NCI-H446 treated with DMSO at 0.1 percent for 48 hours (cell line): ENCODE results near the gene MRNIP.
"Not testable (repeated sequence)": the region's sequence is repeated elsewhere in the genome, so short reads cannot be mapped to it uniquely, and the experiment has no call there.

Experiments used
- DNase-seq: peaks from one replicate; lab custom pipeline; 2025; lab: John Stamatoyannopoulos, UW

Gene MRNIP

DNA sequence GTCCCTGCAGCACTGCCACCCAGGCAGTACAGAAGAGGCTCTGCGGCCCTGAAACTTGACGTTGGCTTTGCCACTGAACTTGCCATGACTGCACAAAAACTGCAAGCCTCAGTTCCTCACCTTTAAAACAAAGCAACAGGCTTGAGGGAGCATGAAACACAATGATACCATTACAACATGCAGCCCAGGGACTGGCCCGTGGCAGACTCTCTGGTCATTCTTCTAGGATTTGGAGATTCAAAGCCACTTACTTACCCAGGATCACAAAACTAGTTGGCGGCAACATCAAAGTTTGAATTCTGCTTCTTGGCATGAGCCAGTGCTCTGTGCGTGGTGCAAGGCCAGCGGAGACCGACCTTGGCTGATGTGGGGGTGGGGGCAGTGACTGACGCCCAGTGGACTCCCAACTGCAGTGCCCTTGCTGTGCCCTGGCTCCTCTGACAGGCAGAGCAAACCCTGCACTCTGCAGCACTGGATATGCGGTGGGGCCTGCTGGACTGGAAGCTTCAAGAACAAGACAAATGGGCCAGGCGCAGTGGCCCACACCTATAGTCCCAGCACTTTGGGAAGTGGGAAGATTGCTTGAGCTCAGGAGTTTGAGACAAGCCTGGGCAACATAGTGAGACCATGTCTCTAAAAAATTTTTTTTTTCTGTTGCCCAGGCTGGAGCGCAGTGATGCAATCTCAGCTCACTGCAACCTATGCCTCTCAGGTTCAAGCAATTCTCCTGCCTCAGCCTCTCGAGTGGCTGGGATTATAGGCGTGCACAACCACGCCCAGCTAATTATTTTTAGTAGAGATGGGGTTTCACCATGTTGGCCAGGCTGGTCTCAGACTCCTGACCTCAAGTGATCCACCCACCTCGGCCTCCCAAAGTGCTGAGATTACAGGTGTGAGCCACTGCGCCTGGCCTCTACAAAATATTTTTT, 19.0 kb downstream of the MRNIP start:
- no peak for DNase-seq

DNA sequence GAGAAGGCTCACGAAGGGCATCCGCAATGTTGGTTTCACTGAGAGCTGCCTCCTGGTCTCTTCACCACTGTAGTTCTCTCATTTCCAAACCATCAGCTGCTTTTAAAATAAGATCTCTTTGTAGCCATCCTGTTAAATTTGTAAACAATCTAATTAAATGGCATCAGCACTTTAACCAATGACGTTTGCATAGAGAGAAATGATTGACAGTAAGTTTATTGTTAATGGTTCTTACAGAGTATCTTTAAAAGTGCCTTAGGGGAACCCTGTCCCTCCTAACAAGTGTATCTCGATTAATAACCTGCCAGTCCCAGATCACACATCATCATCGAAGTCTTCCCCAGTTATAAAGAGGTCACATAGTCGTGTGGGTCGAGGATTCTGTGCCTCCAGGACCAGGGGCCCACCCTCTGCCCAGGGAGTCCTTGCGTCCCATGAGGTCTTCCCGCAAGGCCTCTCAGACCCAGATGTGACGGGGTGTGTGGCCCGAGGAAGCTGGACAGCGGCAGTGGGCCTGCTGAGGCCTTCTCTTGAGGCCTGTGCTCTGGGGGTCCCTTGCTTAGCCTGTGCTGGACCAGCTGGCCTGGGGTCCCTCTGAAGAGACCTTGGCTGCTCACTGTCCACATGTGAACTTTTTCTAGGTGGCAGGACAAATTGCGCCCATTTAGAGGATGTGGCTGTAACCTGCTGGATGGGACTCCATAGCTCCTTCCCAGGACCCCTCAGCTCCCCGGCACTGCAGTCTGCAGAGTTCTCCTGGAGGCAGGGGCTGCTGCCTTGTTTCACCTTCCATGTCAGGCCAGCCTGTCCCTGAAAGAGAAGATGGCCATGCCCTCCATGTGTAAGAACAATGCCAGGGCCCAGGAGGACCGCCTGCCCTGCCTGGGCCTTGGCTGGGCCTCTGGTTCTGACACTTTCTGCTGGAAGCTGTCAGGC, 21.3 kb downstream of the MRNIP start:
- DNase-seq = no peak

DNA sequence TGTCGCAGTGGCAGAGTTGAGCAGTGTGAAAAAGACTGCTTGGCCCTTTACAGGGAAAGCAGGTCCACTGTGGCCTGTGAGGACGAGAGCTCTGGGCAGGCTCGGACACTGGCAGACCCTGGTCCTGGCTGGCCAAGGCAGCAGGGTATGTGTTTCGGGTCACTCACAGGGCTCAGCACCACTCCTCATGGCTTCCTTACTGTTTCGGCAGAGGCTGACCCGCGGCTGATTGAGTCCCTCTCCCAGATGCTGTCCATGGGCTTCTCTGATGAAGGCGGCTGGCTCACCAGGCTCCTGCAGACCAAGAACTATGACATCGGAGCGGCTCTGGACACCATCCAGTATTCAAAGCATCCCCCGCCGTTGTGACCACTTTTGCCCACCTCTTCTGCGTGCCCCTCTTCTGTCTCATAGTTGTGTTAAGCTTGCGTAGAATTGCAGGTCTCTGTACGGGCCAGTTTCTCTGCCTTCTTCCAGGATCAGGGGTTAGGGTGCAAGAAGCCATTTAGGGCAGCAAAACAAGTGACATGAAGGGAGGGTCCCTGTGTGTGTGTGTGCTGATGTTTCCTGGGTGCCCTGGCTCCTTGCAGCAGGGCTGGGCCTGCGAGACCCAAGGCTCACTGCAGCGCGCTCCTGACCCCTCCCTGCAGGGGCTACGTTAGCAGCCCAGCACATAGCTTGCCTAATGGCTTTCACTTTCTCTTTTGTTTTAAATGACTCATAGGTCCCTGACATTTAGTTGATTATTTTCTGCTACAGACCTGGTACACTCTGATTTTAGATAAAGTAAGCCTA, 22.2 kb downstream of the MRNIP start:
- no peak for DNase-seq

DNA sequence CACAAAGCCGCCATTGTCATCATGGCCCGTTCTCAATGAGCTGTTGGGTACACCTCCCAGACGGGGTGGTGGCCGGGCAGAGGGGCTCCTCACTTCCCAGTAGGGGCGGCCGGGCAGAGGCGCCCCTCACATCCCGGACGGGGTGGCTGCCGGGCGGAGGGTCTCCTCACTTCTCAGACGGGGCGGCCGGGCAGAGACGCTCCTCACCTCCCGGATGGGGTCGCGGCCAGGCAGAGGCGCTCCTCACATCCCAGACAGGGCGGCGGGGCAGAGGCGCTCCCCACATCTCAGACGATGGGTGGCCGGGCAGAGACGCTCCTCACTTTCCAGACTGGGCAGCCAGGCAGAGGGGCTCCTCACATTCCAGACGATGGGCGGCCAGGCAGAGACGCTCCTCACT, 23.7 kb downstream of the MRNIP start:
- not testable (repeated sequence) for DNase-seq

DNA sequence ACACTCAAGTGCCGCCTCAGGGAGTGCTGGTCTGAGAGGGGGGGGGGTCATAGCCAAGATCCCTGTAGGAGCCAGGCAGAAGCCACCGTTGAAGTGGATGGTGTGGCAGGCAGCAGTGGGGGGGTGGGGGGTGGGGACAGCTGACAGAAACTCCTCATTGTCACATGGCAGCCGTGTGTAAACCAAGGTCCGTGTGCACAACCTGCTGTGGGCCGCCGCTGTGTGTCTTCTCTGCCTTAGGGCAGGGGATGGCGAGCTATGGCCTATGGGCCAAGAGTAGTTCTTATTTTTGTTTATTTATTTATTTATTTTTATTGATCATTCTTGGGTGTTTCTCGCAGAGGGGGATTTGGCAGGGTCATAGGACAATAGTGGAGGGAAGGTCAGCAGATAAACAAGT, 24.5 kb downstream of the MRNIP start:
- no peak for DNase-seq

DNA sequence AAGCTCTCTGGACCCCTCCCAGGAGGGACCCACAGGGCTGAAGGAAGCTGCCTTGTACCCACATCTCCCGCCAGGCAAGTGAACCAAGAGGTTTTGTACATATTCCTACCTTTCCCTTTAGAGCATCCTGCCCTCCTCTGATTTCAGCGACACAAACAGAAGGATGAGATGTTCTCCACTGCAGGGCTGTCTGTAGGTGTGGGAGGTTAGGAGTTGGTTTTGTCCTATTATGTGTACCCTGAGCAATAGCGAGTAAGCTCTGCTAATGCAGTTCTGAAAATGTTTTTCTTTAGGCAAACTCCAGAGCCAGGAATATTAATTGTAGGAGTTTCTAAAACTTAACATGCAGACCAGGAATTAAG, 24.9 kb downstream of the MRNIP start:
- DNase-seq = no peak

DNA sequence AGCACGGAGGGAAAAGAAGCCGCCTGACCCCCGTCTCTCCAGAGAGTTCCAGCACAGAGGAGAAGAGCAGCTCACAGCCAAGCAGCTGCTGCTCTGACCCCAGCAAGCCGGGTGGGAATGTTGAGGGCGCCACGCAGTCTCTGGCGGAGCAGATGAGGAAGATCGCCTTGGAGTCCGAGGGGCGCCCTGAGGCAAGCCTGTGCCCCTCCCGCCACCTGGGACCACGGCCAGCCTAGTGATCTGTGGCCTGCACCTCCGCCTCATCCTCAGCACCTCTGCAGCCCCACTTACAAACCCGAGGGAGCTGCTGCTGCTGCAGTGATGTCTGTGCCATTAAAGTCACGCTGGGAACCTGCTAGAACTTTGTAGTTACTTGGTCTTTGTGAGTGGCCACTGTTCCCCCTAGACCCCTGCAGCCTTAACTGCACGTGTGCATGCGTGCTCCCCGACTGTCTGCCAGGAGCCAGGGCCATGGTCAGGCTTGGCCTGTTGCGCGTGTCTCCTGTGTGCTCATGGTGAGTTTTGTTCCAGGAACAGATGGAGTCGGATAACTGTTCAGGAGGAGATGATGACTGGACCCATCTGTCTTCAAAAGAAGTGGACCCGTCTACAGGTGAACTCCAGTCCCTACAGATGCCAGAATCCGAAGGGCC, 25.4 kb downstream of the MRNIP start:
- DNase-seq = no peak

DNA sequence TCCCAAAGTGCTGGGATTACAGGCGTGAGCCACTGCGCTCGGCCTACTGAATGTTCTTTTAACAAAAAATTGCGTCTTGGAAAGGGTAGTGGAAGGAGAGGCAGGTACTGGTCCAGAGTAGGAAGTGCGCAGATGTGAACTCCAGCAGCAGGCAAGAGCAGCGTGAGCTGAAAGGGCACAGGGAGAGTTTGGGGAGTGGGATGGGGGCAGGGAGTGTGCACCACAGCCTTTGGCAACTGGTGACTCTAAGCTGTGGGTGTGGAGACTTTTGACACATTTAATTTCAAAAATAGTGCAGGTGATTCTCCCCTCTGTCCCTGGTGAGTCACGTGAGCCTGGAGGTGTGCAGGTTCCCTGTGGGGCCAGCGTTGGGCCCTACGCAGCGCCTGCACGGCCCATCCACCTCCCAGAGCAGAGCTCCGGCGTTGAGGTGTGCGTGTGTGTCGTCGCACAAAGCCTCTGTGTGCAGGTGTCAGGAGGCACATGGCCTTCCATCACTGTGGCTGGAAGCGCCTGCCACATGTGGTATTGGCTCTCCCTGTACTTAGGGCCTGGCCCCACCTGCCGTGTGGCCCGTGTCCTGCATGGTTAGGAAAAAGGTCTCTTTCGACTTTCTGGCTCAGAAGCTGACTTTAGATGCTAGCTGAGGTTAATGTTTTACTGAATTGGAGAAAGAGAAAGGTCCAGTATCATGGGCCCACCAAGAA, 26.4 kb downstream of the MRNIP start:
- DNase-seq = no peak

DNA sequence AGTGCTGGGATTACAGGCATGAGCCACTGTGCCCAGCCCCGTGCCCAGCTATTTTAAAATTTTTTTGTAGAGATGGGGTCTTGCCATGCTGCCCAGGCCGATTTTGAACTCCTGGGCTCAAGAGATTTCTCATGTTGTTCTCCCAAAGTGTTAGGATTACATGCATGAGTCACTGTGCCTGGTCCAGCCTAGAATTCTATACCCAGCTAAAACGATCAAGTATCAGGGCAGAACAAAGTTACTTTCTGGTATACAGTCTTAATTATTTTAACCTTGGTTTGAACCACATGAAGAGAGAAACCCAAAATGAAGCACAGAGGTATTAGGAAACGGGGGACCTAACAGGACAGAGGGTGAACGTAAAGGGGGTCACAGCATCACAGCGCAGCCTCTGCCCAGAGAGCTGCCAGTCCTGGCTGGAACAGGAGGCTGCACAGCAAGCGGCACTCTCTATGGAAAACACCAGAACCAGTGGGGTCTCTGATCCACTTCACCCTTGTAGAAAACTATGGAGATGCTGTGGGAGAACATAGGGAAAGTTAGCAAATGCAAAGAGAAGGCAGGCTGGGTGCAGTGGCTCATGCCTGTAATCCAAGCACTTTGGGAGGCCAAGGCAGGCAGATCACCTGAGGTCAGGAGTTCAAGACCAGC, 27.7 kb downstream of the MRNIP start:
- DNase-seq = no peak

DNA sequence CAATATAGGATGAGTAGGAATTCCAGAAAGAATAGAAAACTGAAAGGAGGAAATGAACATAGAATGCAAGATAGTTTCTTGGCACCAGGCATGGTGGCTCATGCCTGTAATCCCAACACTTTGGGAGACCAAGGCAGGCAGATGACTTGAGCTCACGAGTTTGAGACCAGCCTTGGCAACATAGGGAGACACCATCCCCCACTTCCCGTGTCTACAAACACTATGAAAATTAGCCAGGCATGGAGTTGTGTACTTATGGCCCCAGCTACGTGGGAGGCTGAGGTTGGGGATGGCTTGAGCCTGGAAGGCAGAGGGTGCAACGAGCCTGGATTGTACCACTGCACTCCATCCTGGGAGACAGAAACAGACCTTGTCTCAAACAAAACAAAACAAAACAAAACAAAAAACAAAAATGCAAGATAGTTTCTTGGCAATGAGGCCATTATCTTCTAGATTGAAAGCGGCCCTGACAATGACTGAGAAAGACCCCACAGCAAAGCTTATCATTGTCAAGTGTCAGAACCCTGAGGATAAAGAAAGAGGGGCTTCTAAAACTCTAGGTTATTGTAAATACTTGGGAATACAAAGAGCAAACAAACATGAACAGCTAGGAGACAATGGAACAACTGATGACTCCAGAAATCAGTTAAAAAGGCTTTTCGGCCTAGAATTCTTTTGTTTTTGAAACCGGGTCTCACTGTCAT, 28.7 kb downstream of the MRNIP start:
- no peak for DNase-seq

DNA sequence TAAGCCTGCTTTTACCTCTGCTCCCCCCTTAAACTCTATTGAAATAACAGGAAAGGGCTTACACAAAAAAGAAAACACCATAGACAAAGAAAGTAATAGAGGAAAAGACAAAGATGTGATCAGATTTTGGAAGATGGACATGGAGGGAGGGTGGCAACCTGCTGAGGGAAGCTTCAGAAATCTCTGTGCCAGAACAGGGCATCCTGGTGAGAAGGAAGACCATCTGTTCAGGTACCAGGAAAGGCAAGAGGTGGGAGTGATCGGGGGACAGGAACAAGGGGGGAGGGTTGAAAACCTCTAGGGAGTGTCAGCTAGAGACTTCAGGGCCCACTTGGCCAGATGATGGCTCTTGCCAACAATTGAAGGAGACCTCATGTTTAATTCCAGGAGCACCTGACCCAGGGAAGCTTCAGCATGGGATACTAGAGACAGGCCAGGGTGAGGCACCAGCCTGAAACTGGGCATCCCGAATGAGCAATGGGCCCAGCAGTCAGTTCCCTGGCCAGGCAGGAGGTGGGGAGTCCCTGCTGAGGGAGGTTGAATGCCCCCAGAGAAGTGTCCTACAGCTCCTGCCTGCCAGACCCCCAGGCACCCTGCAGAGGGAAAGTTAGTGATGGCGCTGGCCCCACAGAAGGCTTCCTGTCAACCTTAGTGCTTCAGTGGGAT, 29.7 kb downstream of the MRNIP start:
- no peak for DNase-seq

DNA sequence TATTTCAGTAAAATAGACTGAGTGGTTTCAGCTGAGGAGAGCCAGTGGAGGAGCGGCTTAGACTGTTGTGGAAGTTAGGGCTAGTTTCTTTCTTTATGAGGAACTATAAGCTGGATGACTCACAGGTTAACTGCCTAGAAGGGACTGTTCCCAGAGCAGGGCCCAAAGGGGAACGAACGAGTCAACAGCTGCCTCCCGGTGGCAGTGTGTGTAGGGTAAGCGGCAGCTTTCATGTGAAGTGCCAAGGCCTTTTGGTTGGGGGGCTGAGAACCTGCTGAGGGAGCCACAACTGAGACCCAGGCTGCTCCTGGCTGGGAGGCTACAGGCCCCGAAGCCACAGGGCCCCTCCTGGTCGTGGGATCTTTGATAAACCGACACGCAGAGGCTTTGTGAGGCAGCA, 30.9 kb downstream of the MRNIP start:
- DNase-seq = no peak

DNA sequence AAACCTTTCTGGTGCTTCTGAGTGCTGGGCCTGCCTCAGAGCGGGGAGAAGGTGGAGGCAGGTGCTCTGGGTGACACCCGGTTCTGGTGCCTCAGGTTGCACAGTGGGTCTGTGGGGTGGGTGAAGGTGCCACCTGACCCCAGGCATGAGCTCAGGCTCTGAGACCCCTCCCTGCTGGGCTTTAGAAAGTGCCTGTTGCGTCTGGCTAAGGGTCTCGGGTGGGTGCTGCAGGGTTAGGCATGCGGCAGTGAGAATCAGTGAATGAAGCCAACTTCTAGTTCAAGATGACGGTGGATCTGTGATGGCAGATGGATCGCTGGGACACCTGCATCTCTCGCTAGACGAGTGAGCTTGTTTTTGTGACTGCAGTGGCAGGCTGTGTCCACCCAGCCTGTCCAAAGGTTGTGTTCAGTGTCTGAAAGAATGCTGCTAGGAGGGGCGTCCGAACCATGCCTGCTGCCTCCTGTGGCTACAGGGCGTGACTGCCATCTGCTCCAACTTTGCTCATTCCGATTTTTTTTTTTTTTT, 32.9 kb downstream of the MRNIP start:
- DNase-seq = no peak

DNA sequence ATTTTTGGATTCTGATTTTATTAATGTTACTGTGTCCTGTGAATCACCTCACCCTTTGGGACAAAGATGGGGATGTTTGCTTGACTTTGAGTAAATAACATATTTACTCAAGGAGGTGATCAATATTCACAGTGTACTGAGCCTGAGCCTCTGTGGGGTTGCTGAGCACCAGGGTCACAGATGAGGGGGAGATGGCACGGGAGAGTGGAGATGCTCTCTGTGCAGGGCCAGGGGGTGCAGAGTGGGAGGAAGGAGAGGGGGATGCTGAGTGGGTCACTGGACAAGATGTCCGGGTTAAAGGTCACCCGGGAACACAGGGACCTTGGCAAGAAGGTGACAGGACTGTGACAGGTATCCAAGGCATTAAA, 33.9 kb downstream of the MRNIP start:
- no peak for DNase-seq

DNA sequence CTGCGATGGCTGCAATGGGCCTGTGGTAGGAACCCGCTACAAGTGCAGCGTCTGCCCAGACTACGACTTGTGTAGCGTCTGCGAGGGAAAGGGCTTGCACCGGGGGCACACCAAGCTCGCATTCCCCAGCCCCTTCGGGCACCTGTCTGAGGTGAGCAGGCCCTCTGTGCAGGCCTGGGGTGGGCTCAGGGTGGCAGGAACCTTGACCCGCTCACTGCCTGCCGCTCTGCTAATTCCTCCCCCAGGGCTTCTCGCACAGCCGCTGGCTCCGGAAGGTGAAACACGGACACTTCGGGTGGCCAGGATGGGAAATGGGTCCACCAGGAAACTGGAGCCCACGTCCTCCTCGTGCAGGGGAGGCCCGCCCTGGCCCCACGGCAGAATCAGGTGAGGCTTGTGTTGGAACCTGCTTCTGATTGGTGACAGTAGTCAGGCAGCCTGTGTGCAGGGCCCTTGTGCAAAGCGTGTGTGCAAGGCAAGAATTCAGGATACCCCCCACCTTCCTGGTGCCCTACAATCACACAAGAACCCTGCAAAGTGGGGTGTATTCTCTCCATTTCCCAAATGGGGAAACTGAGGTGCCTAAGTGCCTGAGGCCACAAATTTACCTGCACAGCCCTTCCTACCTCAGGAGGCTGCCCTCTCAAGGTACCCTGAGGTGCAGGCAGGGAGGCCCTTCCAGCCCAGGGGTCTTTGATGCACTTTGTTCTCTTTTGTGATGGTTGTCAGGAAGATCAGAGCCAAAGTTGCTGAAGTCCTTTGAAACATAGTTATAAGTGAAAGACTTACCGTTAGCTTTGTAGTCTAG, 34.5 kb downstream of the MRNIP start:
- DNase-seq = no peak

DNA sequence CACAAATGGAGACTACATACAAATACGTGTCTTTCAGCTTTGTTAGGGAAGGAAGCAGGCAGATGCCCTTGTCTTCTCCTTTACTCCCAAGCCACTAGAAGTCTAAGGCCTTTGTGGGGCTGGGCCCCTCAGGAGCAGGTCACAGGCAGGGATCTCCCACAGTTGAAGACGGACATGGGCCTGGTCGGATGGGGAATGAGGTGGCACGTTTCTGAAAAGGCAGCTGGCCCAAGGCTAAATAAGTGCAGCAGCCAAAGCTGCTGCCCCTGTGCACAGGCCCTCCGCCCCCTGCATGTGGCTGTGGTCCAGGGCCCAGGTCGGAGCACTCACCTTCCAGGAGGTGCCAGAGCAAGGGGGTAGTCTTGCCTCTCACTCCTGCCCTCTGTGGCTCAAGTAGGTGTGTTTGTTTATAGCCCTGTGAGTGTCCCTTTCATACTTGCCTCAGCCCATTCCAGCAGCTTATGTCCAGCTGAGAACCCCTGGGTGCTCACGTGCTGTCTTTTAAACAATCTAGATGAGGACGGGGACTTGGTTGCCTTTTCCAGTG, 36.1 kb downstream of the MRNIP start:
- no peak for DNase-seq

DNA sequence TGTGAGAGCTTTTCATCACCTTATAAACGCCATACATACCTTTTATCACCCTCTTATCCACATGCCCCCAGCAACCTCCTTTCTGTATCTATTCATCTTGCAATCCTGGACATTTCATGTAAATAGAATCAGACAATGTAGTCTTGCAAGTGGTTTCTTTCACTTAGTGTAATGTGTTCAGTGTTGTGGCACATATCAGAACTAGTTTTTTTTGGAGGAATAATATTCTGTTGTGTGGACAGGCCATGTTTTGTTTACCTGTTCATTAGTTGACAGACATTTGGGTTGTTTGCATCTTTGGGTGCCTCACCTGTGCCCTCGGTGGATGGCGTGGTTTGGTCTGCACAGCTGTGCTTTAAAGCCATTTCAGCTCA, 36.6 kb downstream of the MRNIP start:
- no peak for DNase-seq
